GM12891 (cell line): Measurements from ENCODE around the gene CLEC1B.
"Not testable (repeated sequence)": the region's sequence is repeated elsewhere in the genome, so short reads cannot be mapped to it uniquely, and the experiment has no call there.

Experiments used
- POLR2A ChIP-seq: IDR thresholded peaks from 2 replicates; pipeline ENCODE4 v1.6.1; 2011; ENCODE audit warnings: low read depth, low read length, control low read depth
- POLR2AphosphoS5 ChIP-seq: IDR thresholded peaks from 2 replicates; pipeline ENCODE4 v1.6.1; 2011; ENCODE audit warnings: low read depth, low read length, control low read depth

GRCh38 chr12:9952954-9953729, 45.8 kb downstream of the CLEC1B start:
- TF ChIP-seq POLR2A, POLR2AphosphoS5: not testable (repeated sequence)
